H9 (cell line): Measurements from ENCODE around the gene FEM1B. TPM values are rescaled to one million over a fixed set of nuclear protein-coding genes. Genes with fewer than 3 reads are reported as not detected.

Experiments
- DNase-seq: peaks from one replicate; pipeline ENCODE4 v3.0.0-alpha.2; 2017
- H2AFZ ChIP-seq: one replicate; pipeline ENCODE4 v1.6.1; 2013; ENCODE audit warnings: mild to moderate bottlenecking, low read length, control low read depth, moderate library complexity
- H2AK5ac ChIP-seq: 2 replicates; pipeline ENCODE4 v1.6.1; 2013; ENCODE audit warnings: low read length, control low read depth, mixed read lengths; ENCODE audit not compliant: insufficient read length
- H2BK120ac ChIP-seq: one replicate; pipeline ENCODE4 v1.6.1; 2013; ENCODE audit warnings: low read depth, mild to moderate bottlenecking, low read length, control low read depth, inconsistent platforms; ENCODE audit not compliant: poor library complexity, severe bottlenecking
- H2BK12ac ChIP-seq: 2 replicates; pipeline ENCODE4 v1.6.1; 2013; ENCODE audit warnings: low read length, control low read depth, mixed read lengths, low read depth; ENCODE audit not compliant: insufficient read length
- H2BK15ac ChIP-seq: 2 replicates; pipeline ENCODE4 v1.6.1; 2013; ENCODE audit warnings: low read depth, low read length, control low read depth
- H2BK20ac ChIP-seq: one replicate; pipeline ENCODE4 v1.6.1; 2013; ENCODE audit warnings: low read depth, mild to moderate bottlenecking, low read length, control low read depth, inconsistent platforms; ENCODE audit not compliant: poor library complexity, severe bottlenecking
- H2BK5ac ChIP-seq: 2 replicates; pipeline ENCODE4 v1.6.1; 2013; ENCODE audit warnings: low read length, control low read depth, mixed read lengths; ENCODE audit not compliant: insufficient read length
- H3K14ac ChIP-seq: 2 replicates; pipeline ENCODE4 v1.6.1; 2013; ENCODE audit warnings: low read length, control low read depth; ENCODE audit not compliant: insufficient read depth
- H3K18ac ChIP-seq: 2 replicates; pipeline ENCODE4 v1.6.1; 2013; ENCODE audit warnings: low read depth, mild to moderate bottlenecking, mixed read lengths, low read length, control low read depth; ENCODE audit not compliant: insufficient read length
- H3K23ac ChIP-seq: 2 replicates; pipeline ENCODE4 v1.6.1; 2013; ENCODE audit warnings: low read length, control low read depth, mixed read lengths, low read depth; ENCODE audit not compliant: insufficient read length
- H3K23me2 ChIP-seq: 2 replicates; pipeline ENCODE4 v1.6.1; 2013; ENCODE audit warnings: low read depth, mild to moderate bottlenecking, mixed read lengths, low read length, control low read depth; ENCODE audit not compliant: insufficient read length, poor library complexity, severe bottlenecking
- H3K27ac ChIP-seq: 2 replicates; pipeline ENCODE4 v1.5.1; 2013; ENCODE audit warnings: low read length, control low read depth, mixed read lengths, low read depth; ENCODE audit not compliant: insufficient read length
- H3K27me3 ChIP-seq: 2 replicates; pipeline ENCODE4 v1.6.1; 2013; ENCODE audit warnings: low read length, control low read depth, inconsistent platforms; ENCODE audit not compliant: insufficient read depth
- H3K4ac ChIP-seq: 2 replicates; pipeline ENCODE4 v1.6.1; 2013; ENCODE audit warnings: low read depth, mild to moderate bottlenecking, control low read depth, inconsistent platforms, low read length, moderate library complexity
- H3K4me1 ChIP-seq: 2 replicates; pipeline ENCODE4 v1.6.1; 2013; ENCODE audit warnings: low read length, control low read depth, inconsistent platforms; ENCODE audit not compliant: insufficient read depth
- H3K4me2 ChIP-seq: 2 replicates; pipeline ENCODE4 v1.6.1; 2013; ENCODE audit warnings: low read length, control low read depth, mixed read lengths; ENCODE audit not compliant: insufficient read length, insufficient read depth
- H3K56ac ChIP-seq: 2 replicates; pipeline ENCODE4 v1.6.1; 2013; ENCODE audit warnings: low read depth, mild to moderate bottlenecking, mixed read lengths, low read length, control low read depth; ENCODE audit not compliant: insufficient read length
- H3K79me1 ChIP-seq: 2 replicates; pipeline ENCODE4 v1.6.1; 2013; ENCODE audit warnings: low read depth, mild to moderate bottlenecking, moderate library complexity, low read length, control low read depth, inconsistent platforms; ENCODE audit not compliant: insufficient read depth, poor library complexity, severe bottlenecking
- H3K79me2 ChIP-seq: 2 replicates; pipeline ENCODE4 v1.6.1; 2013; ENCODE audit warnings: low read length, control low read depth, inconsistent platforms; ENCODE audit not compliant: insufficient read depth
- H3K9ac ChIP-seq: 2 replicates; pipeline ENCODE4 v1.6.1; 2013; ENCODE audit warnings: low read length, control low read depth, mixed read lengths; ENCODE audit not compliant: insufficient read length; ENCODE audit errors: extremely low read depth
- H3K9me3 ChIP-seq: one replicate; pipeline ENCODE4 v1.6.1; 2013; ENCODE audit warnings: low read depth, low read length, inconsistent platforms; ENCODE audit not compliant: control insufficient read depth
- H3T11ph ChIP-seq: one replicate; pipeline ENCODE4 v1.6.1; 2013; ENCODE audit warnings: mild to moderate bottlenecking, low read length, control low read depth, inconsistent platforms
- H4K20me1 ChIP-seq: one replicate; pipeline ENCODE4 v1.6.1; 2013; ENCODE audit not compliant: control insufficient read depth, insufficient read length, insufficient read depth
- H4K5ac ChIP-seq: 2 replicates; pipeline ENCODE4 v1.6.1; 2013; ENCODE audit warnings: low read depth, mild to moderate bottlenecking, mixed read lengths, low read length, control low read depth; ENCODE audit not compliant: insufficient read length
- H4K8ac ChIP-seq: replicated peaks from 2 replicates; pipeline ENCODE4 v1.6.1; 2013; ENCODE audit warnings: low read length, control low read depth, mixed read lengths, low read depth; ENCODE audit not compliant: insufficient read length
- H4K91ac ChIP-seq: 2 replicates; pipeline ENCODE4 v1.6.1; 2013; ENCODE audit warnings: low read depth, mild to moderate bottlenecking, moderate library complexity, mixed read lengths, low read length, control low read depth; ENCODE audit not compliant: insufficient read length
- H3K27ac Mint-ChIP-seq, 3 experiments: 2 replicates in 2 of 3; 3 replicates in 1 of 3; pipeline ENCODE4 v1.8.0; 2020 to 2021; ENCODE audit warnings: mixed read lengths in 3 of 3, mild to moderate bottlenecking in 1 of 3, moderate library complexity in 1 of 3
- H3K27me3 Mint-ChIP-seq: 2 replicates; pipeline ENCODE4 v1.8.0; 2021; ENCODE audit warnings: low read depth, mild to moderate bottlenecking, moderate library complexity, mixed read lengths
- H3K36me3 Mint-ChIP-seq, 3 experiments: 2 replicates in 2 of 3; 3 replicates in 1 of 3; pipeline ENCODE4 v1.8.0; 2020 to 2021; ENCODE audit warnings: low read depth in 3 of 3, mixed read lengths in 3 of 3; ENCODE audit not compliant: insufficient read depth in 1 of 3
- H3K4me1 Mint-ChIP-seq, 2 experiments: 2 replicates each; pipeline ENCODE4 v1.8.0; 2020; ENCODE audit warnings: mixed read lengths in 2 of 2
- H3K4me3 Mint-ChIP-seq, 2 experiments: 2 replicates in 1 of 2; 3 replicates in 1 of 2; pipeline ENCODE4 v1.8.0; 2020 to 2021; ENCODE audit warnings: mild to moderate bottlenecking in 2 of 2, mixed read lengths in 2 of 2, moderate library complexity in 1 of 2
- H3K9me3 Mint-ChIP-seq, 2 experiments: 2 replicates in 1 of 2; 3 replicates in 1 of 2; pipeline ENCODE4 v1.8.0; 2020; ENCODE audit warnings: mild to moderate bottlenecking in 2 of 2, mixed read lengths in 2 of 2, moderate library complexity in 1 of 2
- CTCF ChIP-seq: fragments of 200-600 bp; sonication (generic); conservative IDR thresholded peaks from 3 replicates; pipeline ENCODE4 v1.8.0; 2021; ENCODE audit warnings: antibody characterized with exemption, mild to moderate bottlenecking
- WGBS: extraction: QIAGEN DNeasy Blood & Tissue Kit; methylation state at CpG from one replicate; pipeline ENCODE4 v1.1.7; 2013; ENCODE audit warnings: missing lambda C conversion rate, low lambda C conversion rate, mixed read lengths; ENCODE audit not compliant: insufficient read length; ENCODE audit errors: extremely low coverage; 5-methylcytosine and 5-hydroxymethylcytosine counted together
- total RNA-seq: library from RNA; stranded (reverse); gene quantifications from 2 replicates; pipeline ENCODE4 v1.2.1, GENCODE V29; 2021

The FEM1B gene
- total RNA-seq, 1 experiment from 2014 or later = 77.9 TPM

- peaks cover 6% of the 10 kb centered on the region for H3K4me1 ChIP-seq
- no peak overlapping the region; the same call in 1 of the 2 replicates for H3K4ac ChIP-seq
- peak overlapping the region; percentile 21 for H3T11ph ChIP-seq
- Mint-ChIP-seq H3K9me3 (no peaks in the 10 kb centered on the region), H3K4me3 (peak overlapping the region; percentile 97 to 98), H3K27me3 (no peaks in the 10 kb centered on the region), H3K36me3 (peaks cover 0 to 19% (median 1%) of the 10 kb centered on the region in 3 experiments; a peak in 5 of 7 replicates), H3K4me1 (peaks cover 50 to 64% of the 10 kb centered on the region in 2 experiments), H3K27ac (peak overlapping the region; percentile 98 to 99 (median 98))
- H2BK20ac ChIP-seq = no peak overlapping the region
- H2BK12ac ChIP-seq = no peak overlapping the region
- peak overlapping the region; percentile 86 for H3K27ac ChIP-seq
- no peak overlapping the region for H2AK5ac ChIP-seq
- H2BK15ac ChIP-seq = no peak overlapping the region
- H4K91ac ChIP-seq = no peak overlapping the region
- H3K27me3 ChIP-seq = no peaks in the 10 kb centered on the region
- H4K20me1 ChIP-seq = no peaks in the 10 kb centered on the region
- H2BK120ac ChIP-seq = no peak overlapping the region
- H3K18ac ChIP-seq = peak overlapping the region; percentile 86
- no peak overlapping the region for H2BK5ac ChIP-seq
- H4K8ac ChIP-seq = no peak overlapping the region
- peak overlapping the region; percentile 1 for H2AFZ ChIP-seq
- peak overlapping the region; percentile 13 for H4K5ac ChIP-seq
- no peak overlapping the region for H3K56ac ChIP-seq
- WGBS = no CpG with 5 or more reads among the region's 25 CpGs
- H3K9me3 ChIP-seq = no peaks in the 10 kb centered on the region
- peaks cover 31% of the 10 kb centered on the region for H3K79me2 ChIP-seq
- H3K9ac ChIP-seq = peak overlapping the region; percentile 61
- TF ChIP-seq CTCF = no peak
- no peak for DNase-seq
- peaks cover 13% of the 10 kb centered on the region for H3K23me2 ChIP-seq
- peak overlapping the region; percentile 61 for H3K4me2 ChIP-seq
- H3K14ac ChIP-seq = peak overlapping the region; percentile 57
- H3K23ac ChIP-seq = no peak overlapping the region
- no peaks in the 10 kb centered on the region for H3K79me1 ChIP-seq
Measured at GRCh38 chr15:68277131-68277602, 378 bp upstream of the FEM1B start.
